HEK293 (cell line): ENCODE measurements around the gene FGF19.

Source experiments
- CTCF ChIA-PET: fragments of 350-600 bp; formaldehyde crosslinking; extraction: SDS; loops from one replicate; lab custom pipeline; 2021; ENCODE audit warnings: antibody characterized with exemption; lab: Yijun Ruan, JAX
- POLR2A ChIA-PET: fragments of 300-600 bp; formaldehyde crosslinking; extraction: SDS; loops from one replicate; lab custom pipeline; 2020; ENCODE audit warnings: antibody characterized with exemption, inconsistent platforms; lab: Yijun Ruan, JAX
- H3K27ac ChIP-seq: fragments of 200-500 bp; sonication (Bioruptor generic); 2 replicates; pipeline ENCODE4 v1.5.1; 2014; ENCODE audit warnings: low read depth, low read length, control low read depth, inconsistent platforms; ENCODE audit errors: extremely low read depth
- H3K36me3 ChIP-seq, 2 experiments: fragments of 200-500 bp in 1 of 2; sonication (Bioruptor generic) in 1 of 2; 1 replicate in 1 of 2; 2 replicates in 1 of 2; pipeline ENCODE4 v1.5.1; 2014 to 2017; ENCODE audit warnings: inconsistent platforms in 2 of 2, low read length in 2 of 2; ENCODE audit not compliant: control insufficient read depth in 2 of 2, insufficient read depth in 1 of 2
- H3K4me1 ChIP-seq: fragments of 200-500 bp; sonication (Bioruptor generic); 2 replicates; pipeline ENCODE4 v1.5.1; 2014; ENCODE audit warnings: mild to moderate bottlenecking, low read length, inconsistent platforms; ENCODE audit not compliant: control insufficient read depth, insufficient read depth
- H3K4me3 ChIP-seq: 2 replicates; pipeline ENCODE4 v1.5.1; 2011; ENCODE audit warnings: low read depth, mild to moderate bottlenecking, control low read depth, low read length, moderate library complexity
- H3K9me3 ChIP-seq: fragments of 200-500 bp; sonication (Bioruptor generic); 2 replicates; pipeline ENCODE4 v1.5.1; 2014; ENCODE audit warnings: low read depth, low read length, inconsistent platforms; ENCODE audit not compliant: control insufficient read depth, insufficient read depth
- FEZF1 ChIP-seq: fragments of 450-650 bp; formaldehyde crosslinking; IDR thresholded peaks from 2 replicates; pipeline ENCODE4 v1.5.1; 2016; ENCODE audit warnings: missing biosample characterization, missing genetic modification characterization
- HOXC10 ChIP-seq: sonication (generic); formaldehyde crosslinking; IDR thresholded peaks from 2 replicates; pipeline ENCODE4 v1.8.1; 2023; ENCODE audit warnings: mild to moderate bottlenecking, missing genetic modification reagents
- SCRT2 ChIP-seq: fragments of 450-650 bp; formaldehyde crosslinking; IDR thresholded peaks from 2 replicates; pipeline ENCODE4 v1.5.1; 2016; ENCODE audit warnings: missing biosample characterization, missing genetic modification characterization
- SP2 ChIP-seq: fragments of 450-650 bp; formaldehyde crosslinking; IDR thresholded peaks from 2 replicates; pipeline ENCODE4 v1.5.1; 2016; ENCODE audit warnings: missing biosample characterization, missing genetic modification characterization
- ZBTB1 ChIP-seq: fragments of 450-650 bp; formaldehyde crosslinking; IDR thresholded peaks from 2 replicates; pipeline ENCODE4 v1.5.1; 2016; ENCODE audit warnings: missing biosample characterization, missing genetic modification characterization
- ZNF239 ChIP-seq: fragments of 450-650 bp; formaldehyde crosslinking; IDR thresholded peaks from 2 replicates; pipeline ENCODE4 v1.5.1; 2016; ENCODE audit warnings: missing biosample characterization, missing genetic modification characterization
- ZNF416 ChIP-seq: fragments of 450-650 bp; formaldehyde crosslinking; IDR thresholded peaks from 2 replicates; pipeline ENCODE4 v1.5.1; 2016; ENCODE audit warnings: missing biosample characterization, missing genetic modification characterization
- ZNF530 ChIP-seq: fragments of 450-650 bp; formaldehyde crosslinking; IDR thresholded peaks from 2 replicates; pipeline ENCODE4 v1.5.1; 2016; ENCODE audit warnings: low read depth, missing biosample characterization, missing genetic modification characterization
- ZNF544 ChIP-seq: fragments of 450-650 bp; formaldehyde crosslinking; IDR thresholded peaks from 2 replicates; pipeline ENCODE4 v1.5.0; 2017; ENCODE audit warnings: missing biosample characterization, missing genetic modification characterization
- ZNF621 ChIP-seq: fragments of 450-650 bp; formaldehyde crosslinking; IDR thresholded peaks from 2 replicates; pipeline ENCODE4 v1.5.1; 2017; ENCODE audit warnings: missing biosample characterization, missing genetic modification characterization
- TF ChIP-seq, protein P1 (sequence below): fragments of 450-650 bp; formaldehyde crosslinking; IDR thresholded peaks from 2 replicates; pipeline ENCODE4 v1.5.1; 2016; ENCODE audit warnings: missing biosample characterization, missing genetic modification characterization
- TF ChIP-seq, protein P2 (sequence below): fragments of 450-650 bp; formaldehyde crosslinking; IDR thresholded peaks from 2 replicates; pipeline ENCODE4 v1.5.1; 2016; ENCODE audit warnings: missing biosample characterization, missing genetic modification characterization
- TF ChIP-seq, protein P3 (sequence below): fragments of 450-650 bp; formaldehyde crosslinking; IDR thresholded peaks from 2 replicates; pipeline ENCODE4 v1.5.1; 2016; ENCODE audit warnings: missing biosample characterization, missing genetic modification characterization
- TF ChIP-seq, protein P4 (sequence below): fragments of 450-650 bp; formaldehyde crosslinking; IDR thresholded peaks from 2 replicates; pipeline ENCODE4 v1.5.1; 2016; ENCODE audit warnings: missing biosample characterization, missing genetic modification characterization
- TF ChIP-seq, protein P5 (sequence below): fragments of 450-650 bp; formaldehyde crosslinking; IDR thresholded peaks from 2 replicates; pipeline ENCODE4 v1.5.1; 2016; ENCODE audit warnings: missing biosample characterization, missing genetic modification characterization, borderline replicate concordance

The FGF19 gene

DNA sequence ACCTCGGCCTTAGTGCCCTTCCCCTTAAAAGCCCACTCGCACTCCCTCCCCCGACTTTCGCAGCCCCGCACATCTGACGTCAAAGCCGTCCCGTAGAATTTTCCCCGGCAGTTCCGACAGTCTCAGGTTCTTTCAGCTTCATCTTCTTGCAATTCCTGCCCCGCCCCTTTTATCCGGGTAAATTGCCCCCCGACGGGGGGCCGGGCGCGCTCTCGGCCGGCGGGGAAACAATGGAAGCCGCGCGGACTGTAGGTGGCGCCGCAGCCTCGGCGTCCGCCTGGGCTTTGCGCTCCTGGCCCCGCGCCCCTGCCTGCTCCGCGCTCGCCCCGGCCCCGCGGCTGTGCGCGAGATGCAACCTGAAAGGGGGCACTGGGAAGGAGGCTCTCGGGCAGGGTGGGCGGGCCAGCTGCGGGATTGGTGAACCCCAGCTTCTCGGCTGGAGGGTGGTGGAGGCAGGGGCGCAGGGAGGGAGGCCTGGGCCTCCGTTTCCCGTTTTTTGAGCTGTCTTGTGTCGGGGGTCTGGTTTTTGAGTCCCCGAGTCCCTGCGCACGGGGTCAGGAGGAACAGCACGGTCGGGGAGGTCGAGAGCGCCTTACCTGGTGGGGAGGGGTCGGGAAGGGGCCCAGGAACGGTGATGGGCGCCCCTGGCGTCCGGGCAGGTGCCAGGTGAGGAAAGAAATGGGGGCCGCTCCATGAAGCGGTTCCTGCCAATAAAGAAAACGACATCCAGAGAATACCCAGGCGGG, 859 bp upstream of the FGF19 start (continued):
- TF ChIP-seq, protein P1, sequence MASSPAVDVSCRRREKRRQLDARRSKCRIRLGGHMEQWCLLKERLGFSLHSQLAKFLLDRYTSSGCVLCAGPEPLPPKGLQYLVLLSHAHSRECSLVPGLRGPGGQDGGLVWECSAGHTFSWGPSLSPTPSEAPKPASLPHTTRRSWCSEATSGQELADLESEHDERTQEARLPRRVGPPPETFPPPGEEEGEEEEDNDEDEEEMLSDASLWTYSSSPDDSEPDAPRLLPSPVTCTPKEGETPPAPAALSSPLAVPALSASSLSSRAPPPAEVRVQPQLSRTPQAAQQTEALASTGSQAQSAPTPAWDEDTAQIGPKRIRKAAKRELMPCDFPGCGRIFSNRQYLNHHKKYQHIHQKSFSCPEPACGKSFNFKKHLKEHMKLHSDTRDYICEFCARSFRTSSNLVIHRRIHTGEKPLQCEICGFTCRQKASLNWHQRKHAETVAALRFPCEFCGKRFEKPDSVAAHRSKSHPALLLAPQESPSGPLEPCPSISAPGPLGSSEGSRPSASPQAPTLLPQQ = no peak
- TF ChIP-seq, all 188 proteins: peak for 21

DNA sequence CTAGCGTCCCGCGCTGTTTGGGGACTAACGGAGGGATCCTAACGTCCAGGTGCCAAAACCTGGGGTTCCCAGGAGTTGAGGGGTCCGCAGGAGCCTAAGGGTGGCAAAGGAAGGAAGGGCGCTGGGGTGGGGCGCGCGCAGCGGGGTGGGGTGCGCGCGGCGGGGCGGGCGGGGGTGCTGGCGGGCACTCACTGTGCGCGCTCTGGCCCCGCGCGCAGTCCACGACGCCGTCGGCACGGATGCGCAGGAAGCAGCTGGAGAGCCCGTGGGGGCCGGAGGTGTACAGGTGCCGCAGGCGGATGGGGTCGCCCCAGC, 412 bp downstream of the FGF19 start:
- Histone ChIP-seq H3K9me3 (no peaks in the 10 kb centered on the region), H3K4me1 (0 out of 2 replicates have a peak, but pooled peaks cover 6% of the 10 kb centered on the region), H3K27ac (no peak overlapping the region), H3K36me3 (no peaks in the 10 kb centered on the region), H3K4me3 (no peak overlapping the region)
- ChIA-PET POLR2A (no interaction called here), CTCF (no interaction called here)
- TF ChIP-seq ZNF544 = no peak
- TF ChIP-seq, protein P2, sequence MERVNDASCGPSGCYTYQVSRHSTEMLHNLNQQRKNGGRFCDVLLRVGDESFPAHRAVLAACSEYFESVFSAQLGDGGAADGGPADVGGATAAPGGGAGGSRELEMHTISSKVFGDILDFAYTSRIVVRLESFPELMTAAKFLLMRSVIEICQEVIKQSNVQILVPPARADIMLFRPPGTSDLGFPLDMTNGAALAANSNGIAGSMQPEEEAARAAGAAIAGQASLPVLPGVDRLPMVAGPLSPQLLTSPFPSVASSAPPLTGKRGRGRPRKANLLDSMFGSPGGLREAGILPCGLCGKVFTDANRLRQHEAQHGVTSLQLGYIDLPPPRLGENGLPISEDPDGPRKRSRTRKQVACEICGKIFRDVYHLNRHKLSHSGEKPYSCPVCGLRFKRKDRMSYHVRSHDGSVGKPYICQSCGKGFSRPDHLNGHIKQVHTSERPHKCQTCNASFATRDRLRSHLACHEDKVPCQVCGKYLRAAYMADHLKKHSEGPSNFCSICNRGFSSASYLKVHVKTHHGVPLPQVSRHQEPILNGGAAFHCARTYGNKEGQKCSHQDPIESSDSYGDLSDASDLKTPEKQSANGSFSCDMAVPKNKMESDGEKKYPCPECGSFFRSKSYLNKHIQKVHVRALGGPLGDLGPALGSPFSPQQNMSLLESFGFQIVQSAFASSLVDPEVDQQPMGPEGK = no peak
- TF ChIP-seq SP2 (tag by site-specific recombination) = no peak
- no peak for TF ChIP-seq ZNF621 (tag by site-specific recombination)
- TF ChIP-seq, all 188 proteins: peak for 0

DNA sequence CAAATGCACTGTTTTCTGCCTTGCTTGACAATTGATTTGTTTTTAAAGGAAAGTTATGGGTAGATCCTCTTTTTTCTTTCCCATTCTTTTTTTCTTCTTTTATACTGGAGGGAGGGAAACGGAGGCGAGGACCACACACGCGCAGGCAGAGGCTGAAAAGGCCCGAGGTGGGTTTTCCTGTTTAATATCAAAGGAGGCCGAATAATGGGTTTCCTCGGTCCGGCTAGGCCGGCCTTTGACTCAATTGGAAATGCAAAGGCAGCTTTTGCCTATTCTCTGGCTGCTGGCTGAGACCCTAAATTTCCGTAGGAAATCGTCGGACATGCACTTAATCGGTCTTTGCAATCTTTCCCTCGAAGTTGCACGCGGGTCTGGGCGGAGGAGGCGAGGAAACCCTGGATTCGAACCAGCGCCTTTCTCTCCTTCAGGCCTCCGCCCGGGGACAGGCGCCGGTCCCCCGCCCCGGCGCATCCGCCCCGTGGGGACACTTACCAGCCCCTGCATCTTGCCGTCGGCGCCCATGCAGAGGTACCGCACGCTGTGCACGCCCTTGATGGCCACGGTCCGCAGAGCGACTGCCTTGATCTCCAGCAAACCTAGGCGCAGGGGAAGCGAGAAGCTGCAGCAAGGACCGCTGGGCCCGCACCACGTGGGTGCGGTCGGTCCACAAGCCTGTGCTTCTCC, 911 bp downstream of the FGF19 start:
- POLR2A ChIA-PET = no interaction called here
- TF ChIP-seq SCRT2 (tag by site-specific recombination) (no peak), ZNF416 (tag by site-specific recombination) (no peak), ZBTB1 (tag by site-specific recombination) (no peak), FEZF1 (tag by site-specific recombination) (no peak), ZNF239 (tag by site-specific recombination) (no peak), HOXC10 (CRISPR knock-in tag) (no peak), ZNF530 (tag by site-specific recombination) (no peak)
- TF ChIP-seq, protein P3, sequence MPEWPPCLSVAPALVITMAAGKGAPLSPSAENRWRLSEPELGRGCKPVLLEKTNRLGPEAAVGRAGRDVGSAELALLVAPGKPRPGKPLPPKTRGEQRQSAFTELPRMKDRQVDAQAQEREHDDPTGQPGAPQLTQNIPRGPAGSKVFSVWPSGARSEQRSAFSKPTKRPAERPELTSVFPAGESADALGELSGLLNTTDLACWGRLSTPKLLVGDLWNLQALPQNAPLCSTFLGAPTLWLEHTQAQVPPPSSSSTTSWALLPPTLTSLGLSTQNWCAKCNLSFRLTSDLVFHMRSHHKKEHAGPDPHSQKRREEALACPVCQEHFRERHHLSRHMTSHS (tag by site-specific recombination) = no peak
- TF ChIP-seq, protein P4, sequence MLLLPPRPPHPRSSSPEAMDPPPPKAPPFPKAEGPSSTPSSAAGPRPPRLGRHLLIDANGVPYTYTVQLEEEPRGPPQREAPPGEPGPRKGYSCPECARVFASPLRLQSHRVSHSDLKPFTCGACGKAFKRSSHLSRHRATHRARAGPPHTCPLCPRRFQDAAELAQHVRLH (tag by site-specific recombination) = no peak
- TF ChIP-seq, protein P5, sequence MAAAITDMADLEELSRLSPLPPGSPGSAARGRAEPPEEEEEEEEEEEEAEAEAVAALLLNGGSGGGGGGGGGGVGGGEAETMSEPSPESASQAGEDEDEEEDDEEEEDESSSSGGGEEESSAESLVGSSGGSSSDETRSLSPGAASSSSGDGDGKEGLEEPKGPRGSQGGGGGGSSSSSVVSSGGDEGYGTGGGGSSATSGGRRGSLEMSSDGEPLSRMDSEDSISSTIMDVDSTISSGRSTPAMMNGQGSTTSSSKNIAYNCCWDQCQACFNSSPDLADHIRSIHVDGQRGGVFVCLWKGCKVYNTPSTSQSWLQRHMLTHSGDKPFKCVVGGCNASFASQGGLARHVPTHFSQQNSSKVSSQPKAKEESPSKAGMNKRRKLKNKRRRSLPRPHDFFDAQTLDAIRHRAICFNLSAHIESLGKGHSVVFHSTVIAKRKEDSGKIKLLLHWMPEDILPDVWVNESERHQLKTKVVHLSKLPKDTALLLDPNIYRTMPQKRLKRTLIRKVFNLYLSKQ (tag by site-specific recombination) = no peak

More for the DNA sequence above, 911 bp downstream of the FGF19 start:
- no peak overlapping the region for H3K4me3 ChIP-seq
- no peak overlapping the region for H3K27ac ChIP-seq
- no peaks in the 10 kb centered on the region for H3K9me3 ChIP-seq
- CTCF ChIA-PET = no interaction called here
- no peaks in the 10 kb centered on the region for H3K36me3 ChIP-seq
- 0 out of 2 replicates have a peak, but pooled peaks cover 6% of the 10 kb centered on the region for H3K4me1 ChIP-seq
